Stimulated activated CD8-positive, alpha-beta memory T cell treated with anti-CD3 and anti-CD28 coated beads, Interleukin-4, amount 100 ng/mL, for 1 hour (primary cell): ENCODE data around the gene ATP8B3.

Experiments used
- DNase-seq, 2 donors: peaks; one replicate each; pipeline ENCODE4 v3.0.0-alpha.2; 2020; ENCODE audit warnings: low read depth in 2 of 2, low spot score in 1 of 2

ATP8B3 gene

DNA sequence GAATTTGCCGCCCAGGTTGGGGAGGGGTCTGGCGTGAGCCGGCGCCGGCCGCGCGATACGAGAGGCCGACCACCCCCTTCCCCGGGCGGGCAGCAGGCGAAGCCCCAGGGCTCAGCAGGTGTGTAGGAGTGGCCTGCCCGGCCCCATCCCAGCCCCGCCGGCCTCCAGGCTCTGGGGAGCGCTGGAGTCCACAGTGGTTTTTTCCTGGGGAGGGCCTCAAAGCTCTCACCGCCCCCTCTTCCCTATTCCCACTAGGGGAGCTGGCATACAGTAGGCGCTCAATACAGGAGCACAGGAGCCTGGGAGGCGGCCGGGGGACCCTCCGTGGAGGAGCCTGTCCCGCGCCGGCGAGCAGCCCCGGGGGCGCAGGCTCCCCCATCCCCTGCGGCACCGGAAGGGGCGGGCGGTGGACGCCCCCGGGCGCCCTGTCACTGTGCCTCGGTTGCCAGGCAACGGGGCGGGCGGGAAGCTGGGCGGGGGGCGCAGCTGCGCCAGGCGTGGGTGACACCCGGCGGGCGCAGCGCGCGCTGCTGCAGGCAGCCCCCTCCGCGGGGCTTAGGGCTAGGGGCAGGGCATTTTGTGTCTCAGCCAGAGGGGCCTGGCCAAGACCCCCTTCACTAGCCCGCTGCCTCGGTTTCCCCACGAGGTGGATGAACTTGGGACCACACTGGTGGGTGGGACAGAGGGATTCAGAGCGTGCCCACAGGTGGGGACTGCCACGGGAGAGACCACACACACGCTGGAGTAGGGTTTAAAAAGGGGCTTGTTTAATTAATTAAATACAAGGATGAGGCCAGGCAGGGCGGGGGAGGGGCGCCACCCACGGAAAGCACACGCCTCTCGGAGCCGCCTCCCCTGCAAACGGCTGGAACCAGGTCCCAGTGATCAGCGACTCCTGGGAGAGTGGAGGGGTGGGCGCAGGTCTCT lies 39.8 kb upstream of the ATP8B3 start:
- no peak for DNase-seq

DNA sequence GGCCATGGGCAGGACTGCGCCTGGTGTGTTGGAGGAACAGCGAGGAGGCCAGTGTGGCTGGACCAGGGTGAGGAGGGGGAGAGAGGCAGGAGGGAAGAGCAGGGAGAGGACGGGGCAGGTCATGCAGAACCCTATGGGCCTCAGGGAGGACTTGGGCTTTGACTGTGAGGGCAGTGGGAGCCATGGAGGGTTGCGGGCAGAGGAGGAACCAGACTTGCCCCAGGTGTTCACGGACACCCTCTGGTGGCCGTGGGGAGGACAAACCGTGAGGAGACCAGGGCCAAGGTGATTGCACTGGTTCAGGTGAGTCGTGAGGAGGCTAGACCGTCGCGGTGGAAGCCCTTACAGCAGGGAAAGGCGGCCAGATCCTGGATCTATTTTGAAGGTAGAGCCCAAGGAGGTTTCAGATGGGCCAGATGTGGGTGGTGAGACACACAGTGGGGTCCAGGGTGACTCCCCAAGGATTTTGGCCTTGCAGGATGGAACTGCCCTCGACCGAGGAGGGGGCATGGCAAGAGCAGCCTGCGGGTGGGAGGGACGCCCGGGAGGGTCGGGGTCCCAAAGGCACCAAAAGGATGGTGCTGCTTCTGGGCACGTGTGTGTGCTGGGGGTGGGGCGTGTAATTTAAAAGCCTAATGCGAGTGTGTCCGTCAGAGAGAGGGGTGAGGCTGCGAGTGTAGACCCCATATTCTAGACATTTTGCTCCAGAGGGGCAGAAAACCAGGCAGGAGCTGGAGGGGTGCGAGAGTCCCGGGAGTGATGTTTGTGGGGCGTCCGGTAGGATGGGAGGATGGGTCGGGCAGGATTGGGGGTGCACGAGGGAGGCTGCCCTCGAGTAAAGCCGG lies 39.0 kb upstream of the ATP8B3 start:
- DNase-seq, result no peak

DNA sequence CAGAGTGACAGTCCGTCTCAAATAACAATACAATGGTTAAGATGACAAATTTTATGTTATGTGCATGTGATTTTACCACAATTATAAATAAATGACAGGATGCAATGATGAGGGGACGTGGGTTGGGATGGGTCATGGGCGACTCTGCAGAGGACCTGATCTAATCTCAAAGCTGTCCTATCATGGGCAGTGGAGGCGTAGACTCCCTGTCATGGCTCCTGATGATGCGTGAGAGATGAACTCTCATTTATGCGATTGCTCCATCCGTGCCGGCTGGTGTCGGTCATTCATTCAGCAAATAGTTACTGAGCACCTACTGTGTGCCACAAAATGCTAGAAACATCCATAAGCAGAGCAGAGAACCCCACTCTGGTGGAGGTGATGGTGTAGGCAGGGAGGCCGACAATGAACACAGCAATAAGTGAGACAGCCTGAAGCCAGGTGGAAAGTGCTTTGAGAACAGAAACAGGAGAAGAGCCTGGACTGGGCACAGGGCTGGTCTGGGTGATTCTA lies 37.9 kb upstream of the ATP8B3 start:
- DNase-seq, result no peak

DNA sequence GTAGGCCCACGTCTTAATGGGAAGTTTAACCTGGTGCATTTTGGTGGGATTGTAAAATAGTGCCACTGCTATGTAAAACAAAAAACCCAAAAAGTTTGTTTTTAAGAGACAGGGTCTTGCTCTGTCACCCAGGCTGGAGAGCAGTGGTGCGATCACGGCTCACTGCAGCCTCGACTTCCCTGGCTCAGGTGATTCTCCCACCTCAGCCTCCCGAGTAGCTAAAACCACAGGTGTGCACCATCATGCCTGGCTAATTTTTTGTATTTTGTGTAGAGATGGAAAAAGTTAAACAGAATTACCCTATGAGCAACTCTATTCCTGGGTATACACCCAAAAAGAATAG lies 37.0 kb upstream of the ATP8B3 start:
- no peak for DNase-seq

DNA sequence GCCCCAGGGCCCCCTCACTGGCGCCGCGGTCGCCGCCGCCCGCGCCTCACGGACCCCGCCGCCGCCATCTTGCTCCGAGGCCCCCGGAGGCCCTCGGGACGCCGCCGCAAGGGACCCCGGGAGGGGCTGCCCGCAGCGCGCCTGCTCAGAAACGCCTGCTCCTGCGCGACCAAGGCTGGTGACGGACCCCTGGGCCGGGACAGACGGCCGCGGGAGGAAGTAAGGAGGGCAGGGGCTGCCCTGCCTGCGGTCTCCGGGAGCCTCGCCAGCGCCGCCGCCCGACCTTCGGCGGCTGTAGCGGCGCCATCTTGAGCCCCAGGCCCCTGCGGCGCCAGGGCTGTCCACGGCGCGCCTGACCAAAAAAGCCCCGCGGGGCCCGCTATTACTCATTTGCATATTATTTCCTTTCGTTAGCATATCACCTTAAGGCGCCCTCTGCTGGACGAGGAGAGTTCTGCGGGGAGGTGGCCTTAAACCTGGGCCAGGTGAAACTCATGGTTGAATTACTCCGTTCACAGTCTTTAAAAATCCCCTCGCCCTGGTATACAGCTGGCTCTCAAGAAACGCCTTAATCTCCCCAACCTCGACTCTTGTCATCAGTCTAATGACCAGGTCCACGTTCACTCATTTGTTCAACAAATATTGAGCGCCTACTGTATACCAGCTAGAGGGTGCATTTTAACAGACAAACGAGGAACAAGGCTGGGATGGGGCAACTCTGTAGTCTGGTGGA lies 36.5 kb upstream of the ATP8B3 start, which contains the start of gene REXO1:
REXO1 (minus strand) TSS at position 85 of the 733 bp plus-strand sequence. CDS start 125 bp downstream, outside the sequence.
- DNase-seq, result peak; percentile 96 to 98

DNA sequence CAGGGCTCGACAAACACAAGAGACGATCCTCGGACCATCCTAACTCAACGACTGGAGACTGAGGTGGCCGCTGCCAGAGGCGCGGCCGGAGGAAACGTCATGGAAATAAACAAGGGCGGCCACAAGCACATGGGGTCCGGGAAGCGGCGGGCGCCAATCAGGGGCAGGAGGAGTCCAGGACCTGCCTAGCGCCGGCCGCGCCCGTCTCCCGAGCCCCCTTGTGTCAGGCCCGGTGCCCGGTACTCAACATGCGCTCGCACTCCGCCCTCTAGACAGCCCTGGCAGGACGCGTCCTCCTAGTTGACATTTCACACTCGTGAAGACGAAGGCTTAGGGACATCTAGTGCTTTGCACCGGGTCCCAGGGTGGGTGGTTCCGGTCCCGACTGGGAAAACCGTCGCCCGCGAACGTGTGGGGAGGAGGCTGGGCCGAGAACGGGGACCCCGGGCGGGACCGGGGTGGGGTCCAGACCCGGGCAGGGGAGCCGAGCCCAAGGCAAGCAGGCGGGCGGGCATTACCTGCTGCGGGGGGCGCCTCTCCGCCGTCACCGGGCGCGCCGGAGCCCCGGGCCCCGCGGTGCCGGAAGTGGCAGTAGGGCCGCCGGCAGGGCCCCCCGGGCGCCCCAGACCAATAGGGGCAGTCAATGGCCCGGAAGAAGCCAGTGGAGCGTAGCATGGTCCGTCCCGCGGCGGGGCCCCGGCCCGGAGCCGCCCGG lies 35.8 kb upstream of the ATP8B3 start:
- no peak for DNase-seq

DNA sequence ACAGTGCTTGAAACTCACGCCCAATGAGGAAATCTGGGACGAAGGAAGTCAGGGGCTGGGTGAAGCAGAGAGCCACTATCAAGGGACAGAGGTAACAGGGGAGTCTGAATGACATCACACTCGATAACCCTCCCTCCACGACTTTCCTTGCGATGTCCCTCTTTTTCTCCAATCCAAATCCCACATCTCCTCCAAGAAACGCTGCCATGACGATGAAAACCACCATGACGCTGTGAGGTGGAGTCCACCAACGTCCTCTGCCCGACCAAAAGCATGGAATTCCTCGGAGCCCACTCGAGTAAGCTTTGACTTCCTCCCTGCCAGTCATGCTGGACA lies 35.2 kb upstream of the ATP8B3 start:
- DNase-seq, result no peak

DNA sequence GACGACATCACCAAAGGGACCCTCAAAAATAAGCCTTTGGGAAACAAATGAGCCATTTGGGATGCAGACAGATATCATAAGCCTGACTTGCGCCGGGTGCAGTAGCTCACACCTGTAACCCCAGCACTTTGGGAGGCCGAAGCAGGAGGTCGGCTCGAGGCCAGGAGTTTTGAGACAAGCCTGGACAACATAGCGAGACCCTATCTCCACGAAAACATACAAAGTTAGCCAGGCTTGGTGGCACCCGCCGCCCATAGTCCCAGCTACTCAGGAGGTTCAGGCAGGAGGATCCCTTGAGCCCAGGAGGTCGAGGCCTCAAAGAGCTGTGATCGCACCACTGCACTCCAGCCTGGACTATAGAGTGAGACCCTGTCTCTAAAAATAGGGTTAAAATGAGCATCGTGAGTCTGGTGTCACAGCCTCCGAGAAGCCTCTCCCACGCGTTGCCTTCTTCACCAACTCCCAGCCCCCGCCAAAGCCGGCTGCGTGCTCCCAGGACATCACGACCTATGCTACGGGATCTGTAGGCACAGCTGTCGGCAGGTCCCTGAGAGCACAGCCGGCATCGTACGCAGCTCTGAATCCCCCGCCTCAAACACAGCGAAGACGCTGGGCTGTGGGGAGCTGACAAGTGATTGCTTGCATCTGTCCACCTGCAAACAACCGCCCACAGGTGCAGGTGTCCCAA lies 34.6 kb upstream of the ATP8B3 start:
- no peak for DNase-seq

DNA sequence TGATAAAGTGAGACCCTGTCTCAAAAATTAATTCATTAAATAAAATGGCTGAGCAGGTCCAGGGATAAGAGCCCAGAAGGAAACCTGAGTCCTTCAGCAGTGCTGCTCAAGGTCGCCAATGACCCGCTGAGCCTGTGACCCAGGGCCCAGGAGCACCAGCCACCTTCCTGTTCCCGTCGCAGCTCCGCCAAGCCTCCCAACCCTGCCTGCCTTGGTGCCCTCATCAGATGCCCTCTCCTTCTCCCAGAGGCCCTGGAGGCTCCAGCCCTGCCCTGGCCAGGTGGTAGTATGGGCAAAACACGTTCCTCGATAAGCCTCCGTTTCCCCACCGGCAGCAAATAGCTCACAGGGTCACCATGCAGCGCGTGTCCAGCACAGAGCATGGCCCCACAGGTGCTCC lies 33.6 kb upstream of the ATP8B3 start:
- no peak for DNase-seq

DNA sequence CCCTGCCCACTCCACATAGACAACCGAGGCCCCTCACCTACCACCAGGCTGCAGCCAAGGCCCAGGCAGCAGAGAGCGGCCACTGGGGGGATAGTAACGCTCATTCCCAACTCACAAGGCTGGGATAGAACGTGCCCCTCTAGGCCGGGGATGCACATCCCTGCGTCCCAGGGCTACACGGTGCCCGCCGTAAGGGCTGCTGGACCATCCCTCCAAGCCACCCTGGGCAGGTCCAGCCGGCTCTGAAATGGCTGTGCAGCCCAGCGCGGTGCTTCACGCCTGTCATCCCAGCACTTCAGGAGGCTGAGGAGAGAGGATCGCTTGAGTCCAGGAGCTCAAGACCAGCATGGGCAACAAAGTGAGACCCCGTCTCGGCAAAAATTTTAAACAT lies 33.0 kb upstream of the ATP8B3 start:
- no peak for DNase-seq

DNA sequence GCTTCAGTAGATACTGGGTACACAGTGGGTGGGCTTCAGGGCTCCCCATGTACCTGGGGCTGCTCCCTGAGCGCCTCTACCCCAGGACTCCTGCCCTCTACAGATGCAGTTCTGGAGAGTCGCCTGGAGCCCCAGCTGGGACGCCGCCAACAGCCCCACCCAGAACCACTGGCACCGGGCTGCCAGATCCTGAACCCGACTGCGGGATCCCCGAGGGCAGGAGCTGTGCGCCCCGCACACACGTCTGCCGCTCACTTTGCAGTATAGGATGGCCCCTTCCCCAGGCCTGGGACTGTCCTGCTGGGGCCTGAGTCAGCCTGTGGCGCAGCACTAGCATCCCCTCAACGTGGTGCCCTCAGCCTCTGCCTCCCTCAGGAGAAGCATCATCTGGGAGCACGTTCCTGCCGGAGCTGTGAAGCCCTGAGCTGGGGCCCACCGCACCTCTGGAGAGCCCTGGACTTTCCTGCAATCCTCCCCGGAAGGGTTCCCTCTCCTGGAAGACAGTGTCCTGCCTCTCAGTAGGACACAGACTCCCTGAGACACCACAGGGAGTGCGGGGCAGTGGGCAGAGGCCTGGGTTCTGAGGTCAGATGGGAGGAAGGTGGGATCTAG lies 32.5 kb upstream of the ATP8B3 start:
- no peak for DNase-seq

DNA sequence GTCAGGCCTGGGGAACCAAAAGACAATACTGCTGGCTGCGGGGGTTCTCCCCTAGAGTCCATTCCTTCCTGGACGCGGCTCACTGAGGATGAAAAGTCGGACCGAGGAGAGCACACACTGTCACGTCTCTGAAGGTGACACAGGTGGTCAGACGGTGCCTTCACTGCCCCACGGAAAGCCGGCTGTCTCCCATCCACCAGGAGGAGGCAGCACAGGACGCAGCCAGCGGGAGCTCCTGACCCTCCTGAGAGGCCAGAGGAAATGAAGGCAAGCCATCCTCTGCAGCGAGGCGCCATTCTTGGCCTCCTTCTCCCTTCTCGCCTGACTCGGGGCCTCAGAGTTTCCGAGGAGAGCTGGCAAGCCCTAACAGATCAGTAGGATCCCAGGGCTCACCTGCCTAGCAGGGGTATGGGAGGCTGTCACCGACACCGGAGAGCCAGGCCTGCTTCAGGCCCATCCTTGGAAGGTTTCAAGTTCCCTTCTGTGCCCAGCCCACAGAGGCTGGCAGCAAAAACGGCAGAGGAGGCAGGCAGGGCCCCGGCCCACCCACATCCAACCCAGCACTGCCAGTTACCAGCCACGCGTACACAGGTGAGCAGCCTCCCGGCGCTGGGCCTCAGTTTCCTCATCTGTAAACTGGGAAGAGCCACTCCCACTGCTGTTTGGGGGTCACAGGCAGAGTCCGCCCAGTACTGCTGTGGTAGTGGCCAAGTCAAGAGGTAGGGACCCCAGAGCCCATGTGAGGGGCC lies 31.7 kb upstream of the ATP8B3 start:
- no peak for DNase-seq

DNA sequence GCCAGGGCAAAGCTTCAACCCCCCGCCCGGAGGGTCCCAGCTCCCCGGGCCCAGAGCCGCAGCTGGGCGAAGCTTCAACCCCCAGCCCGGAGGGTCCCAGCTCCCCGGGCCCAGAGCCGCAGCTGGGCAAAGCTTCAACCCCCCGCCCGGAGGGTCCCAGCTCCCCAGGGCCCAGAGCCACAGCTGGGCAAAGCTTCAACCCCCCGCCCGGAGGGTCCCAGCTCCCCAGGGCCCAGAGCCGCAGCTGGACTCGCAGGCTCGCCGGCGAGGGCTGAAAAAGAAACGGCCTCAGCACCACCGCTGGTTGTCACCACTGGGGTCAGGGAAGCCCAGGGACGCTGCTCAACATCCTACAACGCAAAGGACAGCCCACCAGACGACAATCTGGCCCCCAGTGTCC lies 31.0 kb upstream of the ATP8B3 start:
- no peak for DNase-seq

DNA sequence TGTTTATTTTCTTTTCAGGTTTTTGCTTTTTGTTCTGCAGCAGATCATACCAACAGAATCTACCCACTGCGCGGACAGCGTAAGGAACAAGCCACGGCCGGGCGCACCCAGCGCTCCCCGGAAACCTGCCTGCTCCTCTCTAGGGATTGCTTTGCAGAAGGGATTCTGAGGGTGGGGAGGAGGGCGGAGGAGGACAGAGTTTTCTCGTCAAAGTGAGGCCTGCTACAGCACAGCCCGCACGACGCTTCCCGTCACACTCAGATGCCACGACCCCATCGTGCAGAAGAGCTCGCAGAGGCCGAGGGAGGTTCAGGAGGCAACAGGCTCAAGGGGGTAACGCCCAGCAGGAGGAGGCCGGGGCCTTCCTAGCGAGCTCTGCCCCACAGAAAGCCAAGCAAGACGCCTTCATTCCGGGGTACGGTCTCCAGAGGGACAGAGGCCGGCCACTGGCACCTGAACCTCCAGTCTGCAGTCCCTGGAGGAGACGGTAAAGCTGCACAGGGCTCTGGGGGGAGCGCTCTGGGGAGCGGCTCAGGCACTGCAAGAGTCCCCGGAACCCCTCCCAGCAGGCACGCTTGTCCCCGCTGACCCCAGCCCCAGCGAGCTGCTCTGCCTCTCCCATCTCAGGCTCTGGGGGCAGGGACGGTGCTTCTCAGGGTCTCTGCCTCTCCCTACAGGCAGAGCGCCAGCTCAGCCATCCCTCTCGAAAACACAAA lies 29.3 kb upstream of the ATP8B3 start:
- DNase-seq, result no peak

DNA sequence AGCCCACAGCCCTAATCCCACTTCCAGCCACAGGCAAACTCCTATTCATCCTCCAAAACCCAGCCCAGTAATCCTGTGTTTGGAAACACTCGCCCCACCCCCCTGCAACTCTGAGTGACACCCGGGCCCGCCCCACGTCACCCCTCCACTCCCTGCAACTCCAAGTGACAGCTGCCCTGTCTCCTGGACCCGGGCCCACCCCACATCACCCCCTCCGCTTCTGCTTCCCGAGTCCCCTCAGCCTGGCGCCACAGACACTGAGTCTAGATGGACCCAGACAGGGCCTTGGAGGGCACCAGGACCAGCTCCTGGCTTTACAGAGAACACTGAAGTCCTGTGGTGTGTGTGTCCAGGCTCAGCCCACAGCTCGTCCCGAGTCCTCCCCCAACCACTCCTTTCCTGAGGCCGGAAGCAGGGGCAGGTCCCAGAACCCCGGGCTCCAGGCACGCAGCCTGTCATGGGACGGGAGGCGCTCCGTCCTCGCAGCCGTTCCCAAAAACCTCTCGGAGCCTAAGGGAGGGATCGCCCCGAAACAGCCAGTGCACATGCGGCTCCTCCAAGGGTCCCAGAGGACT lies 28.6 kb upstream of the ATP8B3 start:
- no peak for DNase-seq

DNA sequence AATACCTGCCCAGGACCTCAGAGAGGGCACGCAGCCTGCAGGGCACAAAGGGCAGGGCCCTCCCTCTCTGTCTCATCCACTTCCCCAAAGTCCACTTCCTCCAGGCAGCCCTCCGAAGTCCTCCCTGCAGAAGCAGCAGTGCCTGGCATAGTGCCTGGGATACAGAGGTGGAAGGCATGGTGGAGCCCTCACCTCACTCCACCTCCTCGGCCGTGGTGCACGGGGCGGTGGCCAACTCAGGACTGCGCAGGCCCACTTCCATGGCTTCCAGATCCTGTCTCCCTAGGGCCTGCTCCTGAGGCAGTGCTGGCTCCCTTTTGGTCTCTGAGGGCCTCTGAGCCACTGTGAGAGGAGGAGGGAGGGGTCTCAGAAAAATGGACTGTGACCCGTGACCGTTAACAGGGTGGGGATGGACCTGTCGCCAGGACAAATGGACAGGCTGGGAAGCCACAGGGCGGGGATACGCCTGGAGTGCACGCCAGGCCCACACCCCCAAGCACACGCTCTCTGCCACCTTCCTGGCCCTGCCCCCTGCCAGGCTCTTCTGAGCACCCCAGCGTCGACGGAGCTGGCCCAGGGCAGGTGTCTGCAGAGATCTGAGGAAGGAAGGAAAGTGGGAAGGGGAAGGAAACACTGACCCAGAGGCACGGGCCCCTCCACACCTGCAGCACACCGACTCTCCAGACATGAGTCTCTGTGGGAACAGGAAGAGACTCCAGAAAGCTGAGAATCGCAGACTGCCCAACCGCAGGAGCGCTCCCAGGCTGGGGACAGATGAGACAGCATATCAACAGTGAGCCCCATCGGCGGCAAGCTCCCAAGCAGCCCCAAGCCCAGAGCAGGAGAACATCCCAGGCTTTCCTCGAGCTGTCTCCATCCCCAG lies 27.8 kb upstream of the ATP8B3 start:
- no peak for DNase-seq

DNA sequence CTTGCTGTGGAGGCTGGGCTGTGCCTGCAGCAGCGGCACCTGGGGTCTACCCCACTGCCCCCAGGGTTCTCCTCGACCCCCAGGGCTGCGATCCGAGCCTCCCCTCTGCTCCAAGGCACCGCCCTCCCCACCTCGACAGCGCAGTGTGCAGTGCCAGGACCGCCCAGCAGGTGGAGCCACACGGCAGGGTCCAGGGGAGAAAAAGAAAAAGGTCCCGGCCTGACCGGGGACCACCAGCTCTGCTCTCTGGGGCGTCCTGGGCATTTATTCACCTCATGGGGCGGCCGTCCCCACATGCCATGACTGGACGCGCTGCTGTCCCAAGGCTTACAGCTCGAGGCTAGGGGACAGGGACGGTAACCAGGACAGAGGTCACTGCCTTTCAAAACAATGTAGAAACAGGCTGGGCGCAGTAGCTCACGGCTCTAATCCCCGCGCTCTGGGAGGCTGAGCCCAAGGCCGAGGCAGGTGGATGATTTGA lies 25.6 kb upstream of the ATP8B3 start:
- no peak for DNase-seq
